Measurements from ENCODE around the gene LIAS.

DNA sequence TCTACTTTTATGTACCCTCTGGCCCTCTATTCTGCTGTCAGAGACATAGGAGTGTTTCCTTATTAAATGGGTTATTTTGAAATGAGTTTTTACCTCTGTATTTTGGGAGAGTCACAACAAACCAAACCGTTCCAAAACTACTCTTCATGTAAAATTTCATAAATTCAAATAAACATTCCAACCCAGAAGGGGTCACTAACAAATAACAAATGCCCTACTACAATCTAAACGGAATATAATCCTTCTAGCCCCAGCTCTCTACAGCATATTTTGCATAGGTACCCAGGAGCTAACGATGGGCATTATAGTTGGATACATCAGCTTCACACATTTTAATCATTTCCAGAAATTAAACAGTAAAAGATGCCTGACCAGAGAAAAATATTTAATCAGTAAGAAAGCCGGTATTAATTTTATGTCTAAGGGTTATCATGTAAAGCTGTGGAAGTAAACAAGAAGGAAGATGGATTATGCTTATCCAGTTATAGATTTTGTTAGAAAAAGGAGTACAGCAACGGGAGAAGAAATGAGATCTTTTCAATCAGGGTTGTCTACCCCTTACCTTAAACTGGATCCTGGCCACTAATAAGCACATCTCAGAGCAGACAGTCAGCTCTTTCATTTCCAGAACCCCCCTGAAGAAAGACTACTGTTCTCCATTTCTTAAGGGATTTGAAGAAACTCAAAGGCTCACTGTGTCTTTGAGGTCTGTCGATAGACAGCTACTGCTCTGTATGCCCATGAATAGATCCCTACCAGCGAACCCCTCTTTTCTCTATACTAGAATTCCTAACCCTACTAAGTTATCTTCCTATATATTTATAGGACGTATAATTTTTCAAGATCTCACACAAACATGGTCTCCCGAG lies 67.2 kb downstream of the LIAS start:
- TF ChIP-seq, protein P1, sequence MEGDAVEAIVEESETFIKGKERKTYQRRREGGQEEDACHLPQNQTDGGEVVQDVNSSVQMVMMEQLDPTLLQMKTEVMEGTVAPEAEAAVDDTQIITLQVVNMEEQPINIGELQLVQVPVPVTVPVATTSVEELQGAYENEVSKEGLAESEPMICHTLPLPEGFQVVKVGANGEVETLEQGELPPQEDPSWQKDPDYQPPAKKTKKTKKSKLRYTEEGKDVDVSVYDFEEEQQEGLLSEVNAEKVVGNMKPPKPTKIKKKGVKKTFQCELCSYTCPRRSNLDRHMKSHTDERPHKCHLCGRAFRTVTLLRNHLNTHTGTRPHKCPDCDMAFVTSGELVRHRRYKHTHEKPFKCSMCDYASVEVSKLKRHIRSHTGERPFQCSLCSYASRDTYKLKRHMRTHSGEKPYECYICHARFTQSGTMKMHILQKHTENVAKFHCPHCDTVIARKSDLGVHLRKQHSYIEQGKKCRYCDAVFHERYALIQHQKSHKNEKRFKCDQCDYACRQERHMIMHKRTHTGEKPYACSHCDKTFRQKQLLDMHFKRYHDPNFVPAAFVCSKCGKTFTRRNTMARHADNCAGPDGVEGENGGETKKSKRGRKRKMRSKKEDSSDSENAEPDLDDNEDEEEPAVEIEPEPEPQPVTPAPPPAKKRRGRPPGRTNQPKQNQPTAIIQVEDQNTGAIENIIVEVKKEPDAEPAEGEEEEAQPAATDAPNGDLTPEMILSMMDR (IDR thresholded peaks at IDR 0.05), result no peak
- TF ChIP-seq POLR2A (IDR thresholded peaks at IDR 0.05) (no peak), EP300 (IDR thresholded peaks at IDR 0.05; ENCODE audit: low read depth) (no peak)

Data from transverse colon (tissue), 3 donors.